OCI-LY1 (cell line): Measurements from ENCODE around the gene TLE3.

Experiments
- H2AFZ ChIP-seq: fragments of 200-600 bp; sonication (generic), shearing (Covaris generic); 2 replicates; pipeline ENCODE4 v1.6.0; 2014; ENCODE audit warnings: antibody characterized with exemption, mild to moderate bottlenecking, low read length
- H3F3A ChIP-seq: fragments of 200-600 bp; sonication (generic), shearing (Covaris generic); 2 replicates; pipeline ENCODE4 v1.6.0; 2014; ENCODE audit warnings: mild to moderate bottlenecking, antibody characterized with exemption, low read length, moderate library complexity; ENCODE audit not compliant: insufficient read depth
- H3K27ac ChIP-seq: fragments of 200-600 bp; sonication (generic); 2 replicates; pipeline ENCODE4 v1.5.1; 2014; ENCODE audit warnings: low read length, mixed run types, mild to moderate bottlenecking, low read depth; ENCODE audit not compliant: poor library complexity, severe bottlenecking
- H3K27me3 ChIP-seq: fragments of 200-600 bp; sonication (generic); 2 replicates; pipeline ENCODE4 v1.6.0; 2014; ENCODE audit warnings: antibody characterized with exemption, mild to moderate bottlenecking, low read length, moderate library complexity; ENCODE audit not compliant: insufficient read depth
- H3K36me3 ChIP-seq: fragments of 200-600 bp; sonication (generic); 2 replicates; pipeline ENCODE4 v1.6.1; 2014; ENCODE audit warnings: mild to moderate bottlenecking, antibody characterized with exemption, low read length, moderate library complexity, mixed read lengths; ENCODE audit not compliant: insufficient read depth
- H3K4me1 ChIP-seq: fragments of 200-600 bp; sonication (generic); 2 replicates; pipeline ENCODE4 v1.5.1; 2014; ENCODE audit warnings: mild to moderate bottlenecking, low read length, moderate library complexity; ENCODE audit not compliant: insufficient read depth, severe bottlenecking
- H3K4me2 ChIP-seq: fragments of 200-600 bp; sonication (generic), shearing (Covaris generic); 2 replicates; pipeline ENCODE4 v1.6.1; 2014; ENCODE audit warnings: low read length
- H3K4me3 ChIP-seq: fragments of 200-600 bp; sonication (generic); 2 replicates; pipeline ENCODE4 v1.5.1; 2014; ENCODE audit warnings: low read length, low read depth, mild to moderate bottlenecking, mixed read lengths; ENCODE audit not compliant: poor library complexity, severe bottlenecking
- H3K79me2 ChIP-seq: fragments of 200-600 bp; shearing (Covaris generic); 2 replicates; pipeline ENCODE4 v1.6.1; 2016; ENCODE audit warnings: mixed run types, low read length, mixed read lengths; ENCODE audit not compliant: insufficient read depth
- H3K9ac ChIP-seq: fragments of 200-600 bp; sonication (generic), shearing (Covaris generic); 2 replicates; pipeline ENCODE4 v1.6.1; 2014; ENCODE audit warnings: mild to moderate bottlenecking, low read length, mixed read lengths
- H3K9me2 ChIP-seq: fragments of 200-600 bp; sonication (generic), shearing (Covaris generic); 2 replicates; pipeline ENCODE4 v1.6.1; 2014; ENCODE audit warnings: low read depth, mild to moderate bottlenecking, low read length, mixed read lengths
- H3K9me3 ChIP-seq: fragments of 200-600 bp; shearing (Covaris generic); 2 replicates; pipeline ENCODE4 v1.6.1; 2014; ENCODE audit warnings: low read length, mixed read lengths
- H4K20me1 ChIP-seq: fragments of 200-600 bp; sonication (generic), shearing (Covaris generic); 2 replicates; pipeline ENCODE4 v1.6.0; 2016; ENCODE audit warnings: mild to moderate bottlenecking, low read length; ENCODE audit not compliant: insufficient read depth
- CTCF ChIP-seq: fragments of 200-600 bp; sonication (generic), shearing (Covaris generic); IDR thresholded peaks from 2 replicates; pipeline ENCODE4 v1.5.1; 2017; ENCODE audit warnings: mild to moderate bottlenecking, antibody characterized with exemption, low read length, moderate library complexity, mixed read lengths
- EZH2 ChIP-seq: fragments of 200-600 bp; sonication (generic), shearing (Covaris generic); IDR thresholded peaks from 2 replicates; pipeline ENCODE4 v1.8.0; 2017; ENCODE audit warnings: borderline replicate concordance, mixed run types, mild to moderate bottlenecking, antibody characterized with exemption, low read length, moderate library complexity, mixed read lengths

The TLE3 gene

GRCh38 chr15:70043590-70043989, 54.1 kb downstream of the TLE3 start:
- Histone ChIP-seq H3K9ac (no peak overlapping the region), H3K4me1 (no peaks in the 10 kb centered on the region), H4K20me1 (no peaks in the 10 kb centered on the region), H3K9me3 (no peaks in the 10 kb centered on the region), H3K79me2 (no peaks in the 10 kb centered on the region), H3K27me3 (no peaks in the 10 kb centered on the region), H3K27ac (no peak overlapping the region), H3K36me3 (peaks cover 13% of the 10 kb centered on the region), H3K4me3 (no peak overlapping the region), H2AFZ (no peak overlapping the region), H3K4me2 (no peak overlapping the region), H3F3A (no peaks in the 10 kb centered on the region), H3K9me2 (no peaks in the 10 kb centered on the region)
- TF ChIP-seq EZH2 (no peak), CTCF (no peak)

DNA sequence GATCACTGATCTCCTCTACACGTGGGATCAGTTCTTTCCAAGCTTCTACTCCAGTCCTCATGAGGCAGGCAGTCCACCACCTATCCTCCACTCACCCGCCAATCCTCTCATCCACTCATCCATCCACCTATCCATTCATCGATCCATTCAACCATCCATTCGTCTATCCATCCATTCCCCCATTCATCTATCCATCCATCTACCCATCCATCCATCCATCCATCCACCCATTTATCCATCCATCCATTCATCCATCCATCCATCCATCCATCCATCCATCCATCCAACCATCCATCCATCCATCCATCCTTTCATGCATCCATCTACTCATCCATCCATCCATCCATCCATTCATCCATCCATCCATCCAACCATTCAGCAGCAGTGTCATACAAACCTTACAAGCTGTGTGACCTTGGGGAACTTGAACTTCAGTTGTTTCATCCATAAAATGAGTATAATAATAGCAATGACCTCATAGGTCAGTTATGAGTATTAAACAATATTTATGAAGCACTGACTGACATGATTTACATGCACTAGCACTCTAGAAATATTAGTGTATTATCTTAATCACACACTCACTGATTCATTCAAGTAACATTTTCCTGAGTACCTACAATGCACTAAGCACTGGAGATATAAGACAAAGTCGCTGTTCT, 55.0 kb downstream of the TLE3 start:
- no peak overlapping the region for H2AFZ ChIP-seq
- H3K4me2 ChIP-seq, result no peak overlapping the region
- H3K9me2 ChIP-seq, result no peaks in the 10 kb centered on the region
- H3K9me3 ChIP-seq, result no peaks in the 10 kb centered on the region
- H3K79me2 ChIP-seq, result no peaks in the 10 kb centered on the region
- TF ChIP-seq CTCF (no peak), EZH2 (no peak)
- H3F3A ChIP-seq, result no peaks in the 10 kb centered on the region
- peaks cover 4% of the 10 kb centered on the region for H3K36me3 ChIP-seq
- H4K20me1 ChIP-seq, result no peaks in the 10 kb centered on the region
- H3K9ac ChIP-seq, result no peak overlapping the region
- no peak overlapping the region for H3K4me3 ChIP-seq
- H3K27me3 ChIP-seq, result no peaks in the 10 kb centered on the region
- no peak overlapping the region for H3K27ac ChIP-seq
- H3K4me1 ChIP-seq, result peaks cover 2% of the 10 kb centered on the region

DNA sequence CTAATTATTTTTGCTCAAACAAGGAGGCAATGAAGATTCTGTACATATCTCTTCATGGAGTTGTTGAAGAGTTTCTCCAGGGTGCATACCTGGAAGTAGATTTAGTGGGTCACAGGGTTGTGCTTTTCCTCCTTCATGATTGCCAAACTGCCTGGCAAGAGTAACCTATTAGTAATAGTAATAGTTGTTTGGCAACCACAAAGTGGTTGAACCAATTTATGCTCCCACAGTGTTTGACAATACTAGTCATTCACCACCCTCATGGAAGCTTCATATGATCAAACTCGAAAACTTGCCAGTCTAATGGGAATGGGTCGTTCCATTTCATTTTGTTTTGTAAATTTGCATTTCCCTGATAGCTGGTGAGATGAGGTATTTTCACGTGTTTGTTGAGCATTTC, 57.8 kb downstream of the TLE3 start:
- Histone ChIP-seq H2AFZ (no peak overlapping the region), H3K4me2 (no peak overlapping the region), H3F3A (no peaks in the 10 kb centered on the region), H3K4me1 (peaks cover 29% of the 10 kb centered on the region), H3K27me3 (no peaks in the 10 kb centered on the region), H4K20me1 (no peaks in the 10 kb centered on the region), H3K9me3 (no peaks in the 10 kb centered on the region), H3K9ac (no peak overlapping the region), H3K36me3 (no peaks in the 10 kb centered on the region; the same call in 1 of the 2 replicates), H3K79me2 (no peaks in the 10 kb centered on the region), H3K9me2 (no peaks in the 10 kb centered on the region), H3K27ac (no peak overlapping the region), H3K4me3 (no peak overlapping the region)
- TF ChIP-seq EZH2 (no peak), CTCF (no peak)
